ENCODE measurements around the gene LAMA4.

DNA sequence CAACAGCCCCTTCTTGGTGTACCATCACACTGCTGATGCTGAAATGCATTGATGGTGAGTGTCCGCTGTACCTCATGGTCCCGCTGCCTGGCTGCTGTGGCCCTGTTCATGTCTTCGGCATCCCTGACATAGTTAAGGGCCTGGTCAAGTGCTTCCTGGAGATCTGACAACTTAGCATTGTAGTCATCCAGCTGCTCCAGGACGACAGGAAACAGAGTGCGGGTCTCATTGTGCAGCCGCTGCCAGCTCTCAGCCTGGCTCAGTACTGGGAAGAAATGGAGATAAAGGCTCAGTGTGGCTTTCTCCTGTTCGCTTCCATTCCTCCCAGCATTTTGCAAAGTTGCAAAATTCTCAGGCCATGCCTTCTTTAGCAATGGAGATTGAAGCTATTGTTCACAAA, 81.8 kb downstream of the LAMA4 start:
- TF ChIP-seq, protein P1, sequence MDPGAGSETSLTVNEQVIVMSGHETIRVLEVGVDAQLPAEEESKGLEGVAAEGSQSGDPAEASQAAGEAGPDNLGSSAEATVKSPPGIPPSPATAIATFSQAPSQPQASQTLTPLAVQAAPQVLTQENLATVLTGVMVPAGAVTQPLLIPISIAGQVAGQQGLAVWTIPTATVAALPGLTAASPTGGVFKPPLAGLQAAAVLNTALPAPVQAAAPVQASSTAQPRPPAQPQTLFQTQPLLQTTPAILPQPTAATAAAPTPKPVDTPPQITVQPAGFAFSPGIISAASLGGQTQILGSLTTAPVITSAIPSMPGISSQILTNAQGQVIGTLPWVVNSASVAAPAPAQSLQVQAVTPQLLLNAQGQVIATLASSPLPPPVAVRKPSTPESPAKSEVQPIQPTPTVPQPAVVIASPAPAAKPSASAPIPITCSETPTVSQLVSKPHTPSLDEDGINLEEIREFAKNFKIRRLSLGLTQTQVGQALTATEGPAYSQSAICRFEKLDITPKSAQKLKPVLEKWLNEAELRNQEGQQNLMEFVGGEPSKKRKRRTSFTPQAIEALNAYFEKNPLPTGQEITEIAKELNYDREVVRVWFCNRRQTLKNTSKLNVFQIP (CRISPR knock-in tag; IDR thresholded peaks at IDR 0.05; ENCODE audit: borderline replicate concordance, low read depth) = no peak
- TF ChIP-seq ZFP30 (CRISPR knock-in tag; IDR thresholded peaks at IDR 0.05) = no peak
- TF ChIP-seq, protein P2, sequence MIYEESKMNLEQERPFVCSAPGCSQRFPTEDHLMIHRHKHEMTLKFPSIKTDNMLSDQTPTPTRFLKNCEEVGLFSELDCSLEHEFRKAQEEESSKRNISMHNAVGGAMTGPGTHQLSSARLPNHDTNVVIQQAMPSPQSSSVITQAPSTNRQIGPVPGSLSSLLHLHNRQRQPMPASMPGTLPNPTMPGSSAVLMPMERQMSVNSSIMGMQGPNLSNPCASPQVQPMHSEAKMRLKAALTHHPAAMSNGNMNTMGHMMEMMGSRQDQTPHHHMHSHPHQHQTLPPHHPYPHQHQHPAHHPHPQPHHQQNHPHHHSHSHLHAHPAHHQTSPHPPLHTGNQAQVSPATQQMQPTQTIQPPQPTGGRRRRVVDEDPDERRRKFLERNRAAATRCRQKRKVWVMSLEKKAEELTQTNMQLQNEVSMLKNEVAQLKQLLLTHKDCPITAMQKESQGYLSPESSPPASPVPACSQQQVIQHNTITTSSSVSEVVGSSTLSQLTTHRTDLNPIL (CRISPR knock-in tag; IDR thresholded peaks at IDR 0.05; ENCODE audit: low read depth) = no peak
- no peak for TF ChIP-seq SNAI2 (CRISPR knock-in tag; IDR thresholded peaks at IDR 0.05)
- TF ChIP-seq RARB (CRISPR knock-in tag; IDR thresholded peaks at IDR 0.05) = no peak
- TF ChIP-seq PATZ1 (CRISPR knock-in tag; IDR thresholded peaks at IDR 0.05; ENCODE audit: borderline replicate concordance) = no peak
- no peak for TF ChIP-seq TSHZ2 (CRISPR knock-in tag; IDR thresholded peaks at IDR 0.05)

Measured in SK-N-SH treated with all-trans-retinoic acid at 6 μM for 48 hours (cell line).